ENCODE results near the gene PDE4C. TPM values are rescaled to one million over a fixed set of nuclear protein-coding genes. Genes with fewer than 3 reads are reported as not detected.

Gene PDE4C
- total and polyA plus RNA-seq, 2 experiments from 2014 or later: 1.1 to 8.3 TPM

DNA sequence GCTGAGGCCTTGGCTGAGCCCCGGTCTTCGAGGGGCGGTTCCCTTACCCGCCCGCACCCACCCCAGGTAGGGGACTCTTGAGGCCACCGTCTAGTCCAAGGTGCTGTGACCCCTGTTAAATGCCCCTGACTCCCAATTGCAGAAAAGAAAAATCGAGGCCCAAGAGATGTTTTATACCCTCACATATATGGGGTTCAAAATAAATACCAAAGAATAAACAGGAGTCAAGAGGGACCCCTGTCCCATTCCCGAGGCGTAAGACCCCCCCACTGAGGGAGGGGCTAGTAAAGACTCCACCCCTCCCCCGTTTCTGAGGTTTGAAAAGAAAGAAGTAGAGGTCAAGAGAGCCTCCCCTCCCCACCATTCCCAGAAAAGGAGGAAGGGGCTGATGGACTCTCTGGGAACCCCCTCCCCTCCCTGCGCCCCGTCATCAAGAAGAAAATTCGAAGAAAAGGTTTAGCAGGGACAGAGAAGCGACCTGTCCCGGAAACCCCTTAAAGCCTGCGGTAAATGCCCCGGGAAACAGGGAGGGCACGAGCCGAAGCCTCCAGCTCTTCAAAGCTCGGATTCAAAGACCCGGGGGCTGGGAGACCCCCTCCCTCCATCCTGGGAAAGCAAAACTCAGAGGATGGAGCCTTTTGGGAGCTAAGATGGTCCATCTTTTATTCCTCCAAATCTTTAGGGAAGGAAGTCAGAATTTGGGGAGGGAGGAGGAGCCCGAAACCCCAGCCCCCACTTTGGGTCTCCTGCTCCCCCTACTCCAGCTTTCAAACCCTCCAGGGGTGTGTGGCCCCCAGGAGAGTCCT is 21.6 kb downstream of the PDE4C start:
- TF ChIP-seq, protein P1, sequence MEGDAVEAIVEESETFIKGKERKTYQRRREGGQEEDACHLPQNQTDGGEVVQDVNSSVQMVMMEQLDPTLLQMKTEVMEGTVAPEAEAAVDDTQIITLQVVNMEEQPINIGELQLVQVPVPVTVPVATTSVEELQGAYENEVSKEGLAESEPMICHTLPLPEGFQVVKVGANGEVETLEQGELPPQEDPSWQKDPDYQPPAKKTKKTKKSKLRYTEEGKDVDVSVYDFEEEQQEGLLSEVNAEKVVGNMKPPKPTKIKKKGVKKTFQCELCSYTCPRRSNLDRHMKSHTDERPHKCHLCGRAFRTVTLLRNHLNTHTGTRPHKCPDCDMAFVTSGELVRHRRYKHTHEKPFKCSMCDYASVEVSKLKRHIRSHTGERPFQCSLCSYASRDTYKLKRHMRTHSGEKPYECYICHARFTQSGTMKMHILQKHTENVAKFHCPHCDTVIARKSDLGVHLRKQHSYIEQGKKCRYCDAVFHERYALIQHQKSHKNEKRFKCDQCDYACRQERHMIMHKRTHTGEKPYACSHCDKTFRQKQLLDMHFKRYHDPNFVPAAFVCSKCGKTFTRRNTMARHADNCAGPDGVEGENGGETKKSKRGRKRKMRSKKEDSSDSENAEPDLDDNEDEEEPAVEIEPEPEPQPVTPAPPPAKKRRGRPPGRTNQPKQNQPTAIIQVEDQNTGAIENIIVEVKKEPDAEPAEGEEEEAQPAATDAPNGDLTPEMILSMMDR (IDR thresholded peaks at IDR 0.05; ENCODE audit: low read depth, low read length): no peak

DNA sequence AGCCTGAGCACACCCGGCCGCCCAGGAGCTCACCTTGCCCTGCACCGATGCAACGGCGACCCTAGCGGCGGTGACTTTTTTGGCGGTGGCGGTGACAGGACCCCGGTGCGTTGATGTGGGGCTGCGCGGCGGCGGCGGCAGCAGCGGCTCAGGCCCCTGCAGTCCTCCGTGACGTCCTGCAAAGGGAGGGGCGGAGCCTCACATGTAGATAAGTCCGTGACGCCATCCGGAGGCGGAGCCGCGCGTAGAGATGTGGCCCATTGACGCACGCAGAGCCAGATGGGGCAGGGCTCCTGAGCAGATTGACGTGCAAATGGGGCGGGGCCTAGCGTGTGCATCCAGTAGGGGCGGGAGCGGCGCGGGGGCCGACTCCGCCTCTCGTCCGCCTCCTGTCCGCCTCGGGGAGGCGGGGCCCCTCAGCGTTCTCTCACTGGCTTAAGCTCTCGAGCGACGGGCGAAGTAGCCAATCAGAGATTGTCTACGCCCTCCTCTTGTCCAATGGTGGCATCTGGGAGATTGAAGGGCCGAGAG is 22.3 kb downstream of the PDE4C start, which contains the start of gene RAB3A:
Gene RAB3A, minus strand, starts transcription at position 180 of the 531 bp plus-strand sequence. CDS start 1,302 bp downstream, outside the sequence.
- TF ChIP-seq, protein P1 (IDR thresholded peaks at IDR 0.05; ENCODE audit: low read depth, low read length): no peak
- Histone ChIP-seq H3K36me3 (peaks cover 10% of the 10 kb centered on the region), H3K27me3 (no peaks in the 10 kb centered on the region), H3K9me3 (ENCODE audit: low read depth) (no peaks in the 10 kb centered on the region), H3K27ac (peak within 1 kb of the TSS; percentile 94), H3K4me3 (peak within 1 kb of the TSS; percentile 60), H3K4me1 (ENCODE audit: low read depth) (peaks cover 10% of the 10 kb centered on the region)
- peak; percentile 100 for DNase-seq (ENCODE audit: low read depth in 1 of 2, low spot score in 1 of 2)

More for the DNA sequence above, 21.6 kb downstream of the PDE4C start:
- no peaks in the 10 kb centered on the region for H3K9me3 ChIP-seq (ENCODE audit: low read depth)
- peak overlapping the region; percentile 94 for H3K27ac ChIP-seq
- peak in 1 of 2 donors; percentile 84 for DNase-seq (ENCODE audit: low read depth in 1 of 2, low spot score in 1 of 2)
- no peaks in the 10 kb centered on the region for H3K27me3 ChIP-seq
- H3K4me1 ChIP-seq (ENCODE audit: low read depth): peaks cover 10% of the 10 kb centered on the region
- H3K4me3 ChIP-seq: peak overlapping the region; percentile 56
- peaks cover 9% of the 10 kb centered on the region for H3K36me3 ChIP-seq

DNA sequence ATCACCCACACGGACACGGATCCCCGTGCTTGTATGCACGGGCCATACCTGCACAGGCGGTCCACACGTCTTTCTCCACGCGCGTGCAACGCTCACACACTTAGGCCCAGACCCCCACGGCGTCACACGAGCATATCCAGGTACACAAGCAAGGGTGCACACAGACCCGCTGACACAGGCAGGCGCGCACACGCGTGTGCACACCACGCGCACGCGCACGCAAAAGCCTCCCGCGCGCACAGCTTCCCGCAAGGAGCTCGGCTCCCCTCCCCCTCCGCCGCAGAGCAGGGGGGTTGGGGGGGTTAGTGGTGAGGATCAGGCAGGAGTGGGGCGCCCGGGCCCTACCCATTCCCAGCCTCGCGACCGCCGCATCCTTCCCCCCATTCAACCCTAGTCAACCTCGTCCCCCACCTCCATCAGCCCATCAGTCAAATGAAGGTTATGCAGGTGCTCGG is 22.8 kb downstream of the PDE4C start:
- Histone ChIP-seq H3K27me3 (no peaks in the 10 kb centered on the region), H3K27ac (no peak overlapping the region)

DNA sequence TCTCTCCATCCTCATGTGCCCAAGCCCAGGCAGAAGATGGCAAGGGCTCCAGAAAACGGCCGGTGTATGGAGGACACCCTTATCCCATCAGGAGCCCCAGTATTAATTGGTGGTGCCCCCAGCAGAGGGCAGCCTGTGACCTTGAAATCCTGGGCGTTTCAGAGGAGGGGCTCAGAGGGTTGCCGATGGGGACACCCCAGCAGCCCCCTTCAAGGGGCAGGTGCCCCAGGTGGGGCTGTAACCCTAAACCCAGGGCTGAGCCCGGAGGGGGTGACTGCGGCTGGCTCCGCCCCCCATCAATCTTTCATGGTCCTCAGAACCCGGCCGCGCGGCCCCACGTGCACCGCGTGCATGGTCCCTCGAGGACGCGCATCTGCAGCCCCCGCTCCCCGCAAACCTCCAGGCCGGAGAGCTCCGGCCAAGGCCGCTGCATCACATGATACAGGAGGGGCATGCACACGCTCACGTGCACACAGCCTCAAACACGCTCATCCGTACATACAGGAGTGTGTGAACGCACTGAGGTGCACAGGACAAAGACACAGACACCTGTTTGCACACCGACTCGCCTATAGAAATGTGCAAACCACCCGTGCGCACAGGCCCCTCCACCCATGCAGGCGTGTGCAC is 23.3 kb downstream of the PDE4C start:
- DNase-seq (ENCODE audit: low read depth in 1 of 2, low spot score in 1 of 2): peak; percentile 29 to 42
- TF ChIP-seq, protein P1 (IDR thresholded peaks at IDR 0.05; ENCODE audit: low read depth, low read length): peak; percentile 23
- Histone ChIP-seq H3K9me3 (ENCODE audit: low read depth) (no peaks in the 10 kb centered on the region), H3K36me3 (peaks cover 15% of the 10 kb centered on the region), H3K4me3 (peak overlapping the region; percentile 60), H3K27ac (no peak overlapping the region), H3K4me1 (ENCODE audit: low read depth) (peaks cover 10% of the 10 kb centered on the region), H3K27me3 (no peaks in the 10 kb centered on the region)

More for the DNA sequence above, 22.8 kb downstream of the PDE4C start:
- TF ChIP-seq, protein P1 (IDR thresholded peaks at IDR 0.05; ENCODE audit: low read depth, low read length): no peak
- H3K36me3 ChIP-seq: peaks cover 12% of the 10 kb centered on the region
- peaks cover 10% of the 10 kb centered on the region for H3K4me1 ChIP-seq (ENCODE audit: low read depth)
- DNase-seq (ENCODE audit: low read depth in 1 of 2, low spot score in 1 of 2): peak in 1 of 2 donors; percentile 22
- peak overlapping the region; percentile 60 for H3K4me3 ChIP-seq
- no peaks in the 10 kb centered on the region for H3K9me3 ChIP-seq (ENCODE audit: low read depth)

DNA sequence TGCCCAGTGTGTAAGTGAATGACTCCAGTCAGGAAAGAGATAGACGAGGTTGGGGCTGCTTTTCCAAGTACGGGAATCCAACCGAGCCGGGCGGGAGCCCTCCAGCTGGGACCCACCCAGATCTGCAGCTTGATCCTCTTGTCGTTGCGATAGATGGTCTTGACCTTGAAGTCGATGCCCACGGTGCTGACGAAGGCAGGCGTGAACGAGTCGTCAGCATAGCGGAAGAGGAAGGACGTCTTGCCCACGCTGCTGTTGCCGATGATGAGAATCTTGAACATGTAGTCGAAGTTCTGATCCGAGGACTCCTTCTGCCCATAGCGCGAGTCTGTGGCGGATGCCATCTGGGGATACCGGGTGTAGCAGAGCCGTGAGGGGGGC is 23.9 kb downstream of the PDE4C start:
- Histone ChIP-seq H3K36me3 (peaks cover 15% of the 10 kb centered on the region), H3K27me3 (no peaks in the 10 kb centered on the region), H3K4me3 (no peak overlapping the region), H3K4me1 (ENCODE audit: low read depth) (peaks cover 10% of the 10 kb centered on the region), H3K9me3 (ENCODE audit: low read depth) (no peaks in the 10 kb centered on the region), H3K27ac (no peak overlapping the region)
- no peak for DNase-seq (ENCODE audit: low read depth in 1 of 2, low spot score in 1 of 2)
- TF ChIP-seq, protein P1 (IDR thresholded peaks at IDR 0.05; ENCODE audit: low read depth, low read length): no peak

All from cardiac muscle cell (in vitro differentiated cells and primary cell).